HG02973 (cell line): ENCODE measurements around the gene TBCD.

Source experiments
- ATAC-seq: cut with Tn5 transposase; IDR thresholded peaks from one replicate; pipeline ENCODE4 v1.9.1; 2021; ENCODE audit warnings: moderate library complexity; ENCODE audit not compliant: unreplicated experiment

TBCD gene

DNA sequence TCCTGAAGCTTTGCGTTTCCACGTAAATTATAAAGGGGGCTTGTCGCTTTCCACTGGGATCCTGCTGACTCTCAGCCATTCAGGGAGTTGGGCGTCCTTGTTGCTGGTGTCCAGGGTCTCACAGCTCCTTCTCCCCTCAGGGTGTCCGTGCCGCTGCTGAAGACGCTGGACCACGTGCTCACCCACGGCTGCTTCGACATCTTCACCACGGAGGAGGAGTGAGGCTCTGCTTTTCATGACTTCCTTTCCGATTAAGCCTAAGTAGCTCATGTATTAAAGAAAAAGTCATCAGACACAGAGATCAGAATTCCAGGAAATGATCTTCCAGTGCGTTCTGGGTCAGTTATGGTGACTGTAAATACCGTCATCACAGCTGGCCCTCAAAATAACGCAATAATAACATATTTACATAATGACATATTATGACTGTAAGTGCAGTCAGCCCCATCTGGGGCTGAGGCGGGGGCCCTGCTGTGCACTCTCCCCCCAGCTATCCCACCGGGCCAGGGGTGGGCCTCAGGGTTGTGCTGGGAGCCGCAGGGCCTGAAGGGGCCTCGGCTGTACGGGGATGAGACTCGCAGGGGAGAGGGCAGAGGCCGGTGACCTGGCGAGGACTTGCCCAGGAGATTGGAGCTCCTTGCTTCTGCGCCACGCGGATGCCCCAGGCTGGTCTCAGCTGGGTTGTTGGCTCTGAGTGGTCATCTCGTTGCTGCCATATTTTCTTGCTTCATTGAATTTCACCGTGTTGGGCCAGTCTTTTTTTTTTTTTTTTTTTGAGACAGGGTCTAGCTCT lies 180.8 kb downstream of the TBCD start:
- ATAC-seq: no peak

DNA sequence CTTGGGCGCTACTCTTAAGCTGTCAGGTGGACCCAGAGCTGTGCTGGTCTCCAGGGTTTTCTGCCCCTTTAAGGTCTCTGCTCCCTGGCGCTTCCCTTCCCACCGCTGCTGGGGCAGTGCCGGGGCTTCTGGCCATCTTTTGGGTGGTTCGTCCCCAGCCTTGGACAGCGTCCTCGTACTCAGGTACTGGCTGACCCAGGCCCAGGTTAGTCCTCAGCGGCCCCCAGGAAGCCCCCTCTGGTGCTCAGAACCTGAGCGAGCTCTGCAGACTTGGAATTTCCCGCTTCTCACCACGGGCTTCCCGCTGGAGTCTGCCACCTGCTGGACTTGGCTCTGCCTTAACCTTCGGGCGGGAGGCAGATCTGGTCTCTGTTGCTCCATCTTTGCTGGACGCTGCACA lies 182.0 kb downstream of the TBCD start:
- ATAC-seq: no peak

DNA sequence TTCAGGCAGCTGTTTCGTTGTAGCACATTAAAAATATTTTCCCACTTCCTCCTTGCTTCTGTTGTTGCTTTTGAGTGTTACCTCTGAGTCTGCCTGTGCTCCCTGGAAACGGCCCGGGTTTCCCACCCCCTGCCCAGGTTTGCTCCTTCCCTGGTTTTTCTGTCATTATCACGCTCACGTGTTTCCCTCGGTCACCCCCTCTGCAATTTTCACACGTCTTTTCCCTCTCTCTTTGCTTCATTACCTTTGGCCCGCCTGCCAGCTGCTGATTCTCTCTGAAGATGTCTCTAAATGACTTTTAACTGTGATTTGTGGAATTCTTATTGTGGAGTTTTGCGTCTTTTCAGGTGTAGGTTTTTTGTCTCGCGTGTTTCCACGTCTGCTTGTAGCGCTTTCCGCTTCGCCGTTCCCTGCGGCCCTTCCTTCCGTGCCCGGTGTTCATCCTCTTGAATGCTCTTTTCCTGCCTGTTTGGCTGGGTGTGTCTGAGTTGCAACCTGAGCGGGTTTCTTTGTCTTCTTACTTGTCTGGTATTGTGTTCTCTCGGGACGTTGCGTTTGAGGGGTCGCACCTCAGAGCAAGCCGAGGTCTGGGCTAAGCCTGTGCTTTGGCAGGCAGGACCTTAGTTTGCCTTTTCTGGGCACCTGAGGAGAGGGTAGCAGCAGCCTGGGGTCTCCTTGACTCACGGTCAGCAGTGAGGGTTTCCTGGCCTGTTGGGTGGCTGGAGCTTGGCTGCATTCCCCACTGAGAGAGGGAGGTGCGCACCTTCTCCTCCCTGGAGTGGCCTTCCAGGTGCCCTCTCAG lies 184.3 kb downstream of the TBCD start:
- no peak for ATAC-seq

DNA sequence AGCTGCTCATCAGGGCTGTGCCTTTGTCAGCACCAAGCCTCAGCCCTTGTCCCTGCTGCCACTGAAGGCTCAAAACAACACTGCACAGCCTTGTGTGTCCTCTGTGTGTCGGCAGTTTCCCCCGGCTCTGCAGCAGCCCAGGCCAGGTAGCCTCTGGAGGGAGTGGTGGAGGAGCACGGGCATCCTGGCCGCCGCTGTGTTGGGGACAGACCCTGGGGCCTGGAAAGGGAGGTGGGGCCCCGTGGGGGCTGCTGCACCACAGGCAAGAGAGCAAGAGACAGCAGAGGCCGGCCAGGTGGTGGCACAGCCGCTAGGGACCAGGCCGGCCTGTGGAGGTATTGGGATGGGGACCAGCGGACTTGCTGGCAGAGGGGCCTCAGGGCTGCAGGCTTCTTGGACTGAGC lies 184.9 kb downstream of the TBCD start:
- no peak for ATAC-seq

DNA sequence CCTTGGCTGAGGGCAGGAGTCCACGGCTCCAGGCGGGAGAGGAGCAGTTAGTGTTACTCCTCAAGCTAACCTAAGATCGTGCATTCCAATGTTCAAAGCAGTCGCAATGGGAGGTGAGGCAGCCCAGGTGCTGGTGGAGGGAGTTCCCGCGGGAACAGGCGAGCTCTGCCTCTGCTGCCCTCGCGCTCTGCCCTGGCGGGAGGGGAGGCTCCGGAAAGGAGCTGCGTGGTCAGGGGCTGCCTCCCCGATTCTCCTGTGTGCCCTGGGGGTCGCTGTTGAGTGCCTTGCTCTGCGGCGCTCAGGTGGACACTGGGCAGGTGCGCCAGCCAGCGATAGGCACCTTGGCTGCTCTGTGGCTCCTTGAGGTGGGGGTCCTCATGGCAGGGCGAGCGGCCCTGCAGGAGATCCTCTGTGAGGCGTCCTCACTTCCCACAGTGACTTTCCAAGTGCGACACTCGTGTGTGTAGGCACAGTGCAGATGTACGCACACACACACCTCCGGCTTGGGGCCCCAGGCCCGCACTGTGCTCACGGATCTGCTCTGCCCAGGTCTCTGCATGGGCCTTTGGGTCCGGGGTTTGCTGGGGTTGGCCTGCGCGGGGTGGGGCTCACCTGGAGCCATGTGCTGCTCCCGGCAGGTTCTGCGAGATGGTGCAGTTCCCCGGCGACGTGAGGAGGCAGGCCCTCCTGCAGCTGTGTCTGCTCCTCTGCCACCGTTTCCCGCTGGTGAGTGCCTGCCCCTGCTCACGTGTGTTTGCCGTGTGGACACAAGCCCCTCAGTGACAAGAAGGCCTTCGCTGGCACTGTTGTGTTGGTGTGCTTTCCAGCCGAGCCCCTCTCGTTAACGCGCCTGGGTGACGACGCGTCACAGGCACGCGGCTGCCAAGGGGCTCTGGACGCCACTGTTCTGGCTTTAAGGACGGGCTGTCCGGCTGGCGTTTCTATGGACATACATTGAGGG lies 185.8 kb downstream of the TBCD start:
- no peak for ATAC-seq

DNA sequence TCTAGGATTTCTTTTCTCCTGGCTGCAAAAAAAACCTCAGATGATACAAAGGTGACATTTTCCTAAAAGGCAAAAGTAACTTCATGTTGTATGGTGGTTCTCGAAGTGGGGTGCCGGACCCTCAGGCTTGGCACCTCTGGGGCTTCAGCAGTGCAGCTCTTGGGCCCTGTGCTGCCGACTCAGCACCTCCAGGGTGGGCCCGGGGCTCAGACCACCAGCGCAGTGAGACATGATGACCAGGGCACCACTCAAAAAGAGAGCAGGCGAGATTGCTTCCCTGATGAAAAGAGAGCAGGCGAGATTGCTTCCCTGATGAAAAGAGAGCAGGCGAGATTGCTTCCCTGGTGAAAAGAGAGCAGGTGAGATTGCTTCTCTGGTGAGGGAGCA lies 186.6 kb downstream of the TBCD start:
- ATAC-seq: no peak

DNA sequence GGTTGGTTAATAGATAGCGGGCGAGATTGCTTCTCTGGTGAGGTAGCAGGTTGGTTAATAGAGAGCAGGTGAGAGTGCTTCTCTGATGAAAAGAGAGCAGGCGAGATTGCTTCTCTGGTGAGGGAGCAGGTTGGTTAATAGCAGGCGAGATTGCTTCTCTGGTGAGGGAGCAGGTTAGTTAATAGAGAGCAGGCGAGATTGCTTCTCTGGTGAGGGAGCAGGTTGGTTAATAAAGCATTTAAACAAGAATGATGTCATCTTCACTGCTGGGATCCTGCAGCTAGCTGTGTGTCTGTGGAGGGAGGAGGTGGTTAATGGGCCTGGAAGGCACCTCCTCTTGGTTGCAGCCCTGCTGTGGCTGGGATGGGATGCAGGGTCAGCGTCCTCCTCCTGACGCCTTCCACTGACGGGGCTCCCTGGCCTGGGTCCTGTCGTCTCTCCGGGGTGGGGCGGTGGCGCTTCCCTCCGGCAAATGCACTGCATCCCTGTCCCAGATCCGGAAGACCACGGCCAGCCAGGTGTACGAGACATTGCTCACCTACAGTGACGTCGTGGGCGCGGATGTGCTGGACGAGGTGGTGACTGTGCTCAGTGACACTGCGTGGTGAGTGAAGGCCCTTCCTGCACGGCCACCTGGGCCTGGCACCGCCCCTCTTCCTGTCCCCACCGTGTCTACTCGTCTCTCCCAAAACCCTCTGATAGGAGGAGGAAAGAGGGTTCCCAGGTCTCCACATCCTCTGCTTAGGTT lies 187.2 kb downstream of the TBCD start:
- ATAC-seq: no peak

DNA sequence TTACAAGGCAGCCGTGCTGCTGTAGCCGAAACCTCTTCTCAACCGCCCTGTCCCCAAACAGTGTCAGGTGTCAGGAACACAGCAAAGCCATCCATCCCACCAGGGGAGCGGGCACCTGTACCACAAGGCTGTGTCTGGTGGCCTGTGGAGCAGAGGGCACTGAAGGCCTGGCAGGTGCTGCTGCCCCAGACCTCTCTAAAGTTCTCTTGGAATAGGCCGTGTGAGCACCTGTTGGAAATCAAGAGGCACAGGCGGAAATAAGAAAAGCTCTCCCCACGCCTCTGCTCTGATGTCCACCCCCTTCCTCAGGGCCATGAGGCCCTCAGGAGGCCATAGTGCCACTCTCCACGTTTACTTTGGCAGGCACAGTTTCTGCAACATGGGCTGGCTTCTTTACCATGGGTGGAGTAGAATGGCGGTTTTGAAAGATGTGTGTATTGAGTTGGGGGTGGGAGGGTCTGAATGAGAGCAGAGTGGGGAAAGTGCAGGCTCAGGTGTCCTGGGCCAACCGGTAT lies 187.8 kb downstream of the TBCD start:
- ATAC-seq: no peak

DNA sequence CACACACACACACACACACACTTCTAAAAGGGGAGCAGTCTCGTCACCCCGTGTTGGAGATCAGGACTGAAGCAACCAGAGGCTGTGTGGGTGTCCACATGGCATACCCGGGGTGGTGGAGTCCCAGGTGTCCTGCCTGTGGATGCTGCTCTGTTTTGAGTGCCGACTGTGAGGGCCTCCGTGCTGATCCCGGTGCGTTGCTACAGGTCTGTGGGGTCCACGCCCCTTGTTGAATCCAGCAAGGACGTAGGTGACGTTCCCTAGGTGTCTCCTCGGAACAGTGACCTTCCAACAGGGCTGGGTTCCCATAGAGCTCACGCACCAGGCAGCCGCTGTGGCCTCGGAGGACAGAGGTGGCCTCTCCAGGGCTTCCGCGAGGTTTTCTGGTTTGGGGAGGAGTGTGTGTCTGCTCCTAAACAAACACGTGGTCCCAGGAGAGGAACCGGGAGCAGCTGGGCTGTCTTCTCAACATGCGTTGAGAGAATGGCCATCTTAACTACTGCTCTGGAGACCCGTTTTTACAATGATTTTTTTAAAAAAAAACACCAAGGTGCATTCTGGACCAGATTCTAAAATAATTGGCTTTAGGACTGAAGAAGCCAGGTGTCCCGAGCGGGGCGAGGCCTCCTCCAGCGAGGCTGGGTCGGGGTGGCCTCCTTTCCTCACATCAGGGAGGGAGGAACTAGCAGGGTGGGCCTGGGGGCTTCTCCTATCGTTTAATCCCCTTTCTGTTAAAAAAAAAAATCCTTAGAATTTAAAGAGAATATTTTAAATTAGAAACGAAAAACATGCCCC lies 188.6 kb downstream of the TBCD start:
- ATAC-seq: no peak

DNA sequence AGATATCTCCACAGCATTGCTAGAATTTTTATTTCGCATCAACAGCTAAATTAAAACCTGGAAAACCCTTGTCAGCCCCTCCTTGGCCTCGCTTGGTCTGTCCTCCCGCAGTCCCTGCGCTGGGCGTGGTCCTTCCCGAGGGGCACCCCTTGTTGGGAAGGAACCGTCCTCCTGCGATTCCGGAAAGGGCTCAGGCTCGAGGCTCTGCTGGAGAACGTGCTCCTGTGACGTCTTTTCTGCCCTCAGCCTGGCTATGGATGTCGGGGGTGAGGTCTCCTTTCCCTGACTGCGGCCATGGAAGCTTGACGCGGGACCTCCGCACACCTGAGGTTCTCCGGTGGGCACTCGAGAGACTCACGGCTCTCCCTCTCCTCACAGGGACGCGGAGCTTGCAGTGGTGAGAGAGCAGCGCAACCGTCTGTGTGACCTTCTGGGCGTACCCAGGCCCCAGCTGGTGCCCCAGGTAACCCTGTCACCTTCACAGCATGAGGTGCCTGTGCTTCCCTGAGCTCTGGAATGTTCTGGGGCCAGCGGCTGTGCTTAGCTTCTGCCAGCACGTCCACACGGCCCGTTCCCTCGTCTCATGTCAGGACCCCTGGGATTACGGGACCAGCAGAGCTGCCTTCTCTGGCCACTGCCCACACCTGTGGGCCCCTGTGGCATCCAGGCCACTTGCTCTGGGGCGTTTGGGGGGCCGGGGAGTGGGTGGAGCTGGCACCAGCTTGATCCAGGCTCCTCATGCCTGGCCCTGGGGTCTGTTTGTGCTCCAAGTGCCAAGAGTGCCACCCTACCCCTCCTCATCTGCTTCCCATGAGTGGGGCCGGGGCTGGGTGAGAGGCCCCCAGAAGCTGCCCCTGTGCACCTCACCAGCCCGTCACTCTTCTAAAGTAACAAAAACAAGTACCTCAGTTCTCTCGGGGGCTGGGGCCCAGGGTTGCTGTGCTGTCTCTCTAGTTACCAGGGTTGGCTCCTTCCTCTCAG lies 189.4 kb downstream of the TBCD start:
- ATAC-seq: no peak

DNA sequence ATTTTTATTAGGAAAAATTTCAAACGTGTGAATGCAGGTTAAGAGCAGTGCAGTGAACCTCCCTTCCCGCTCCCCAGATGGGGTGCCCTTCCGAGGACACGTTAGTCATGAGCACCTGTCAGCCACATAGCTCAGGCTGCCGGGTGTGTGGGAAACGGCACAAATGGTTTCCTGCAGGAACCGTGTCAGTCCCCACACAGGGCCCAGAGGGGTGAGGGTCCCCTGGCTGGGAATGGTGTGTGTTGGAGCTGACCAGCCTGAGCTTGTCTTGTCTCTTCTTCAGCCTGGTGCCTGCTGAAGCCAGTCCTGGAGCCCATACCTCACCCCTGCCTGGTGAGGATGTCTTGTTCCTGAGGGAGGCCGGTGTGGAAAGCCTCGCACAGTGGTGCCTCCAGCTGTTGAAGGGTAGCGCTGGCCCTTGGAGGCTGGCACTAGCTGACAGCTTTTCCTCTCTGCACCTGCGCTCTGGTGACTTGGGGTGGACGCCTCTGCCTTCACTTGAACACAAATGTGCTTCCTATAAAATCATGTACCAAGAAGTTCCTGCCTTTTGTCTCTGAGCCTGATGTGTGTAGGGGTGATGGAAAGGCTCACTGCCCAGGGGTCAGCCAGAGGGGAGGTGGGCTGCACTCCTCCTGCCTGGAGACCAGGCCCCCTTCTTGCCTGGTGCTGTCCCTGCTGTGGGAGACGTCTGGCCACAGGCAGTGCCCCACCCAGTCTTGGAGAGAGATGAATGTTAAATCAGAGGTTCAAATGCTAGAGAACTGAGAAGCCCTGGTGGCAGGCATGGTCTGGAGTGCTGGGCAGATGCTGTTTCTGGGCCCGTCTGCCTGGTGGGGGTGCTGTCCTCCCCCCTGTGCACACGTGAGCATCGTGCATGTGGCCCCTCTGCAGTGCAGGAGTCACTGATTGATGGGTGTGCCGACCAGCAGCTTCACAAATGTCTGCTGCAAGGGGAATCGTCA lies 190.6 kb downstream of the TBCD start:
- ATAC-seq: no peak

DNA sequence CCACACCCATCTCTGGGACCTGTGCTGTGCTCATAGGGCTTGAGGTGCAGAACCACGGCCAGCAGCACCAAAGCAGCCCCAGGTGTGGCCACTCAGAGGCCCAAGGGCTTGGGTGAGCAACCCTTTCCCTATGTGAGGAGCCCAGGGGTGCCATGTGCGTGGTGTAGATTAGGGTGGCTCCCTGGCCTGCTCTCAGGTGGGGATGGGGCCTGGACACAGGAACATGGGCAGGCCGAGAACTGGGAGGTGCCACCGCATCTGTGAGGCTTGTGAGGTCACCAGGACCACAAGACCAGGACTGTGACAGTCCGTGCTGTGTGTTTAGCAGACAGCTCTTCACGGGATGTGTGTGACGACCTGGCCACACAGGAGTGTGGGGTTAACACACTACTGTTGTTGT lies 191.5 kb downstream of the TBCD start:
- no peak for ATAC-seq

DNA sequence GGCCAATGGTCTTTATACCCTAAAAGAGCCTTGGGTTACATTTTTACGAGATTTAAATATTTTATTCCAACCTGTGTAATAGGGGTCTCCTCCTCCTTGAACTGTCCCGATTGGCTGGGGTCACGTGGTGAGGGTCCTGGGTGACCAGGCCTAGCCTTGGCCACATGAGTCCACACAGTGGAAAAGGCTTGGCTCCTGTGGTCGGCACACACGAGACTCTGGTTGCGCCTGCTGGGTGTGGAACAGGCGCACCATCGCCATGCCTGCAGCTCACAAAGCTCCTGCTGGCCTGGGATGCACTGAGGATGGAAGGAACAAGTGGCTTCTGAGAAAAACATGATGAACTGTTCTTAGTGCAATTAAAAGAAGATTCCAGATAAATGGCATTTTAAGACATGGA lies 191.9 kb downstream of the TBCD start:
- ATAC-seq: no peak

DNA sequence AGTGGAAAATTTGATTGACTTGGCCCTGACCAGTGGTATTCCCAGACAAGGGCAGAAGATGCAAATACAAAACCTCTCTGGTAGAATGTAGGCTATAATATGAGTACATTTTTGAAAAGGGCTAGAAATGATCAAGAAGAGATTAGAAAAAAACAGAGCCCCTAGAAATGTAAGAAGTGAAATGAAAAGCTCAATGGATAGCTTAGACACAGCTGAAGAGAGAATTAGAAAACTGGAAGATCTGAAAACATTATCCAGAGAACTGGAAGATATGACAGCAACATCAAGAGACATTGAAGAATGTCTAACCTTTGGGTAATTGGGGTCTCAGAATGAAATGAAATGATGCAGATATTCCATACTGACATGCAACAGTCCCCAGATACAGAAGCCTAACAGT lies 193.1 kb downstream of the TBCD start:
- ATAC-seq: no peak

DNA sequence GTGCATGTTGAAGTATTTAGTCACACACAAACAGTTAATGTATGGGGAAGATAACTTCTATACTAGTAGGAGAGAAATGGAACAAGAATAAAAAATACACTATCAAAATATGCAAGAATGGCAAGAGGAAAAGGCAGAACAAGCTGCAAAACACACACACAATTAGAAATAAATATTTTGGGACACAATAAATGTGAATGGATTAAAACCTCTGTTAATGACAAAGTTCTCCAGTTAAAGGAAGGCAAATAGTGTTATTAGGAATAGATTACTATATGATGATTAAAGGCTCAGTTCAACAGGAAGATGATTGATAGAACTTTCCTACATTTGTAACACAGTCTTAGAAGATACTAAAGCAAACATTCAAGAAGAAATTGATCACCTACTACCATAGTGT lies 194.2 kb downstream of the TBCD start:
- no peak for ATAC-seq

DNA sequence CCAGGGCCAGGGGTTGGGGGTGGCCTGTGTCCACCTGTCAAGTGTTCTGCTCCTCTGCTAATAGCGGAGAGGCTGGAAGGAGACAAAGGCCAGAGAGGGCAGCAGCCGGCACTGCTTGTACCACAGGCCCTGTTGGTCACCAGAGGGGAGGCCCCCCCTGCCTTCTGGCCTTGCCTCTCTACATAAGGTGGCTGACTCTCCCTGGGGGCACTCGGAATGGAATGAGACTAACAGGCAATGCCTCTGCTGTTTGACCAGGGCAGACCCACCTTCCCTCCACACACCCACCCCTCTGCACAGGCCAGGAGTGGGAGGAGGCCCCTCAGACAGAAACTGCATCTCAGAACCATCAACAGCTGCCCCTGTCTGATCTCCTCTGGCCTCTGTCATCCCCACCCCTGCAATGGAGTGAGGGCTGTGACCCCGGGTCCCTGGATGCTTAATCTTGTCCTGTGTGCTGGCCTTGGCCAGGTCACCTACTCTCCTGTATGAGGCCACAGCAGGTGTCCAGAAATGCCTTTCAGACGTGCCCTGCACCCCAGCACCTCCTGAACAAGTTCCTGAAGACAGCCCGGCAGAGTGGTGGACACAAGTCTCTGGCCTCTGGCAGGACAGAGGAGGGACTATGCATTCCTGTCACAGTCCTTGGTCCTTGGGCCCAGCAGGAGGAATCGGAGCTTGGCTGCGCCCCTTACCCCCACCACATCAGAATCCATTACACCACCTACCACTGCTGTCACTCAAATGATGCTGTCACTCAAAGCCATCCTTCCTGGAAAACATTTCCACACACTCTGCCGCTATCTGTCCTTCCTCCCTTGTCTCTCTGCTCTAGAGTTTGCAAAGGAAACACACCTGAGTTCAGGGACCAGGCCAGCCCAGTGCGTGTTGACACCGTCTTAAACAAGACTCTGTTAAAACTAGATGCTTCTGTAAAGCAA lies 195.5 kb downstream of the TBCD start:
- ATAC-seq: no peak
